Progenitor cell of endocrine pancreas (in vitro differentiated cells): ENCODE measurements around the gene DNALI1. TPM values are rescaled to one million over a fixed set of nuclear protein-coding genes. Genes with fewer than 3 reads are reported as not detected.

Source experiments
- DNase-seq: peaks from one replicate; pipeline ENCODE4 v3.0.0; 2021; ENCODE audit warnings: low spot score; ENCODE audit not compliant: unreplicated experiment
- H3K27ac Mint-ChIP-seq: 2 replicates; pipeline ENCODE4 v1.8.0; 2021; ENCODE audit warnings: mild to moderate bottlenecking, moderate library complexity, mixed read lengths
- H3K27me3 Mint-ChIP-seq: 2 replicates; pipeline ENCODE4 v1.8.0; 2021; ENCODE audit warnings: mixed read lengths
- H3K36me3 Mint-ChIP-seq: 2 replicates; pipeline ENCODE4 v1.8.0; 2022; ENCODE audit warnings: mixed read lengths; ENCODE audit not compliant: insufficient read depth
- H3K4me1 Mint-ChIP-seq: 2 replicates; pipeline ENCODE4 v1.8.0; 2021; ENCODE audit warnings: low read depth, mixed read lengths
- H3K4me3 Mint-ChIP-seq: 2 replicates; pipeline ENCODE4 v1.8.0; 2021; ENCODE audit warnings: low read depth, mild to moderate bottlenecking, moderate library complexity, mixed read lengths
- H3K9me3 Mint-ChIP-seq: 2 replicates; pipeline ENCODE4 v1.8.0; 2021; ENCODE audit warnings: low read depth, mixed read lengths
- CTCF ChIP-seq: fragments of 200-600 bp; sonication (generic); IDR thresholded peaks from one replicate; pipeline ENCODE4 v1.5.0; 2021; ENCODE audit warnings: antibody characterized with exemption, mild to moderate bottlenecking; ENCODE audit not compliant: unreplicated experiment
- total RNA-seq: library from RNA; stranded (reverse); gene quantifications from 2 replicates; pipeline ENCODE4 v1.2.1, GENCODE V29; 2021

The DNALI1 gene
- total RNA-seq, 1 donor from 2014 or later, result 75.4 TPM

- DNase-seq, result no peak
- Mint-ChIP-seq H3K4me3 (no peak overlapping the region), H3K27ac (no peak overlapping the region), H3K36me3 (no peaks in the 10 kb centered on the region), H3K27me3 (peaks cover 30% of the 10 kb centered on the region), H3K4me1 (no peaks in the 10 kb centered on the region), H3K9me3 (no peaks in the 10 kb centered on the region)
- TF ChIP-seq CTCF, result no peak
Measured at GRCh38 chr1:37606481-37607263, 49.9 kb downstream of the DNALI1 start.

- Mint-ChIP-seq H3K4me1 (no peaks in the 10 kb centered on the region), H3K9me3 (no peaks in the 10 kb centered on the region), H3K27me3 (peaks cover 40% of the 10 kb centered on the region), H3K36me3 (no peaks in the 10 kb centered on the region), H3K27ac (no peak overlapping the region), H3K4me3 (no peak overlapping the region)
- DNase-seq, result no peak
- TF ChIP-seq CTCF, result no peak
Measured at GRCh38 chr1:37609002-37609401, 52.3 kb downstream of the DNALI1 start.

GRCh38 chr1:37609994-37610393 is 53.3 kb downstream of the DNALI1 start:
- TF ChIP-seq CTCF, result no peak
- H3K9me3 Mint-ChIP-seq, result no peaks in the 10 kb centered on the region
- no peak for DNase-seq
- no peaks in the 10 kb centered on the region for H3K36me3 Mint-ChIP-seq
- H3K4me3 Mint-ChIP-seq, result no peak overlapping the region
- H3K27ac Mint-ChIP-seq, result no peak overlapping the region
- H3K4me1 Mint-ChIP-seq, result no peaks in the 10 kb centered on the region
- peaks cover 37% of the 10 kb centered on the region for H3K27me3 Mint-ChIP-seq

- no peaks in the 10 kb centered on the region for H3K36me3 Mint-ChIP-seq
- no peaks in the 10 kb centered on the region for H3K4me1 Mint-ChIP-seq
- H3K27me3 Mint-ChIP-seq, result peaks cover 50% of the 10 kb centered on the region
- no peak for DNase-seq
- no peak overlapping the region for H3K27ac Mint-ChIP-seq
- no peak overlapping the region for H3K4me3 Mint-ChIP-seq
- H3K9me3 Mint-ChIP-seq, result no peaks in the 10 kb centered on the region
- no peak for TF ChIP-seq CTCF
Measured at GRCh38 chr1:37612186-37612585, 55.4 kb downstream of the DNALI1 start.

GRCh38 chr1:37614105-37614504 is 57.4 kb downstream of the DNALI1 start:
- Mint-ChIP-seq H3K4me3 (no peak overlapping the region), H3K27me3 (peaks cover 66% of the 10 kb centered on the region)
- DNase-seq, result no peak

More at GRCh38 chr1:37614105-37614504, 57.4 kb downstream of the DNALI1 start:
- Mint-ChIP-seq H3K36me3 (no peaks in the 10 kb centered on the region), H3K9me3 (no peaks in the 10 kb centered on the region), H3K27ac (no peak overlapping the region), H3K4me1 (no peaks in the 10 kb centered on the region)
- no peak for TF ChIP-seq CTCF
